Measurements from ENCODE around the gene RPUSD2. TPM values are rescaled to one million over a fixed set of nuclear protein-coding genes. Genes with fewer than 3 reads are reported as not detected.

The RPUSD2 gene
- total and polyA plus RNA-seq, 12 donors = 7.4 to 14.8 (median 10.6) TPM

DNA sequence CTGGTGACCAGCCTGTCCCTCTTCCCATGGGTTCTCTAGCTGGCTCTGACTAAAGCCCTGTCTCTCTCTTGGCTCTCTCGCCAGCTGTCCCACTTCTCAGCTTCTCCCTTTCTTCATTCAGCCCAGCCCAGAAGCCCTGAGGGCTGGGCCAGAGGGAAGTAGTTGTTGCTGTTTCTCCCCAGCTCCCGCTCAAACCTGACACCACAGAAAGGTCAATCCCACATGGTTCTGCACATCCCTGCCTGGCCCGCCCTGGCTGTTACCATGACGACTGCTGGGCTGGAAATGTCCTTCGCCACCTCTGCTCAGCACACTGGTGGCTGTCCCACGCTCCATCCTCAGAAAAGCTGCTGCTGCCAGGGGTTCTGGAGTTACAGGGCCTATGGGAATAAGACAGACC lies 30.1 kb upstream of the RPUSD2 start:
- H3K9me3 ChIP-seq = no peaks in the 10 kb centered on the region
- no peaks in the 10 kb centered on the region for H3K27me3 ChIP-seq
- ATAC-seq (no peak), DNase-seq (no peak)
- WGBS, 2 donors = 89 to 93% methylated on average over 6 of the region's 6 CpGs
- H3K4me1 ChIP-seq = peaks cover 0 to 23% (median 5%) of the 10 kb centered on the region in 9 donors
- TF ChIP-seq CTCF (IDR thresholded peaks at IDR 0.05) = no peak
- intact Hi-C loops (cut with DNase I) = no loop called here
- no peak overlapping the region for H3K4me3 ChIP-seq
- H3K36me3 ChIP-seq = peaks cover 0 to 16% (median 0%) of the 10 kb centered on the region in 9 donors
- no peak overlapping the region for H3K27ac ChIP-seq

DNA sequence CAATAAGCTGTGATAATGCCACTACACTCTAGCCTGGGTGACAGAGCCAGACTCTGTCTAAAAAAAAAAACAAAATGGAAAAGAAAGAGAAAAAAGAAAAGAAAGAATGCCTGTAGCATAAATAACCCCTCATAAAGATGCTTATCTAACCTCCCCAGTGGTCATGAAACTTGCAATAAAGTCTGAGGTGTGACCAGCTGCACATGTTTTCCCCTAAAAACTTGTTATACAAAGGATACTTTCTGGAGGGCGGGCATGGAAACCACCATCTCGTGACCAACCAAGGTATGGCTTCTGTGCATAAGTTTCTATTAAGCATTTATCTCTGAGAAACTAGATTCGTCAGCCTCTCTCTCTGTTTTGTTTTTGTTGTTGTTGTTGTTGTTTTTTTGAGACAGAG lies 26.0 kb upstream of the RPUSD2 start:
- ATAC-seq (no peak), DNase-seq (no peak)
- Histone ChIP-seq H3K27ac (no peak overlapping the region), H3K36me3 (peaks cover 0 to 31% (median 0%) of the 10 kb centered on the region in 9 donors), H3K4me3 (no peak overlapping the region), H3K27me3 (no peaks in the 10 kb centered on the region), H3K4me1 (peaks cover 0 to 16% (median 3%) of the 10 kb centered on the region in 9 donors), H3K9me3 (no peaks in the 10 kb centered on the region)
- 98% methylated on average over 3 of the region's 3 CpGs for WGBS, 2 donors
- no peak for TF ChIP-seq CTCF (IDR thresholded peaks at IDR 0.05)
- intact Hi-C loops (cut with DNase I) = no loop called here

DNA sequence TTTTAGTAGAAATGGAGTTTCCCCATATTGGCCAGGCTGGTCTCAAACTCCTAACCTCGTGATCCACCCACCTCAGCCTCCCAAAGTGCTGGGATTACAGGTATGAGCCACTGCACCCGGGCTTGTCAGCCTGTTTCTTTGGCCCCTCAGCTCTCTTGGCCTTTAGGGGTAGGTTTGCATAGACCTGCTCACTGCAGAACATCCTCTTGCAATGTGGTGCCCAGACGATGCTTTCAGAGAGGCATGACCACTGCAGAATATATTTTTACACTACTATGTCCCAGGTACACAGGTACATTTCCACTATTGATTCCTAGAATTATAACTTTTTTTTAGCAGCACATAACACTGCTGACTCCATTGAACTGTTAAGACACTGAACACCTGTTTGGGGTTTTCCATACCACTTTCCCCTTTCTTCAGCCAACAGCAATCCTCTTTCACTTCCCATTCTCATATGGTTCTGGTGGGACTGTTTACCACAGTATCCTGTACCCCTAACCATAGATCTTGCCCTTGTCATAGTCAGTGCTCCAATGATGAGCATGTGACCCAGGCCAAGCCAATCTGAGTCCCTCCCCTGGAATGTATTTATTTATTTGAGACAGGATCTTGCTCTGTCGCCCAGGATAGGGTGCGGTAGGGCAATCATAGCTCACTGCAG lies 25.3 kb upstream of the RPUSD2 start:
- DNase-seq (no peak), ATAC-seq (no peak)
- Histone ChIP-seq H3K9me3 (no peaks in the 10 kb centered on the region), H3K4me3 (no peak overlapping the region), H3K36me3 (peaks cover 0 to 32% (median 0%) of the 10 kb centered on the region in 9 donors), H3K27ac (no peak overlapping the region), H3K4me1 (peaks cover 0 to 15% (median 3%) of the 10 kb centered on the region in 9 donors), H3K27me3 (no peaks in the 10 kb centered on the region)
- TF ChIP-seq CTCF (IDR thresholded peaks at IDR 0.05) = no peak
- intact Hi-C loops (cut with DNase I) = no loop called here
- WGBS, 2 donors = 84 to 89% methylated on average over 5 of the region's 5 CpGs

DNA sequence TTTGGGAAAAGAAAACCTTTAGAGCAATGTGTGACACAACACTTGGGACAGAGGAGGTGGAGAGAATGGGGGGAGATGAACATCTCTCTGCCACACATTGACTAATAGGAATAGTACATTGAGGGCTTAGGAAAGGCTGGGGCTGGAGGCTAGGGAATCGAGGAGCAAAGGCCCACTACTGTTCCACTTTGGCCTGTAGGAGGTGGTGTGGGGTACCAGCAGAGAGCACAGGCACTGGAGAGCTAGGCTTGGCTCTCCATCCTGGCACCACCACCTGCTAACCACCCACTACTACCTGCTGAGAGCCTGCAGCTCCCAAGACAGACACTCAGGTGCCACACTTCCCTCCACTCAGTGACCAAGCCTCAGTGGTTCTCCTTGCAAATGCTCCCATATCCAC lies 23.6 kb upstream of the RPUSD2 start:
- no peak for TF ChIP-seq CTCF (IDR thresholded peaks at IDR 0.05)
- no peaks in the 10 kb centered on the region for H3K9me3 ChIP-seq
- no peak overlapping the region for H3K27ac ChIP-seq
- DNase-seq (no peak), ATAC-seq (no peak)
- no peaks in the 10 kb centered on the region for H3K27me3 ChIP-seq
- peaks cover 0 to 31% (median 14%) of the 10 kb centered on the region in 9 donors for H3K4me1 ChIP-seq
- peaks cover 0 to 44% (median 0%) of the 10 kb centered on the region in 9 donors for H3K36me3 ChIP-seq
- whole genome bisulfite sequencing, 2 donors = 80% methylated on average over 1 of the region's 1 CpG
- H3K4me3 ChIP-seq = no peak overlapping the region
- intact Hi-C loops (cut with DNase I) = no loop called here

Data from heart right ventricle (tissue), 16 donors.